CD4-positive, alpha-beta T cell treated with Interleukin-12 subunit alpha and Interleukin-12 subunit beta, for 1 hour (primary cell): Measurements from ENCODE around the gene KLF7.

Experiments
- DNase-seq: peaks from one replicate; pipeline ENCODE4 v3.0.0-alpha.2; 2020

KLF7 gene

GRCh38 chr2:207088839-207089238 lies 76.9 kb downstream of the KLF7 start:
- no peak for DNase-seq

GRCh38 chr2:207088276-207088675 lies 77.5 kb downstream of the KLF7 start:
- DNase-seq, result no peak

- DNase-seq, result no peak
These were observed 78.5 kb downstream of the KLF7 start for GRCh38 chr2:207087046-207087902.

GRCh38 chr2:207086136-207086535 lies 79.6 kb downstream of the KLF7 start:
- DNase-seq, result no peak

- no peak for DNase-seq
These were observed 80.6 kb downstream of the KLF7 start for GRCh38 chr2:207085110-207085509.

GRCh38 chr2:207083361-207084110 lies 82.2 kb downstream of the KLF7 start:
- DNase-seq, result no peak

- no peak for DNase-seq
These were observed 83.1 kb downstream of the KLF7 start for GRCh38 chr2:207082619-207083018.

GRCh38 chr2:207078186-207078798 lies 87.5 kb downstream of the KLF7 start:
- no peak for DNase-seq

GRCh38 chr2:207077266-207077665 lies 88.5 kb downstream of the KLF7 start:
- no peak for DNase-seq

- no peak for DNase-seq
These were observed 90.3 kb downstream of the KLF7 start for GRCh38 chr2:207075456-207075855.

- DNase-seq, result peak; percentile 14
These were observed 91.7 kb downstream of the KLF7 start for GRCh38 chr2:207073801-207074678.

GRCh38 chr2:207073412-207073800 lies 92.3 kb downstream of the KLF7 start:
- no peak for DNase-seq

GRCh38 chr2:207072571-207072970 lies 93.2 kb downstream of the KLF7 start:
- DNase-seq, result no peak

GRCh38 chr2:207071820-207072219 lies 93.9 kb downstream of the KLF7 start:
- no peak for DNase-seq

- no peak for DNase-seq
These were observed 98.3 kb downstream of the KLF7 start for GRCh38 chr2:207067473-207067872.

GRCh38 chr2:207066791-207067460 lies 98.8 kb downstream of the KLF7 start:
- no peak for DNase-seq

GRCh38 chr2:207066166-207066565 lies 99.6 kb downstream of the KLF7 start:
- DNase-seq, result no peak

GRCh38 chr2:207064128-207064690 lies 101.5 kb downstream of the KLF7 start:
- DNase-seq, result no peak

GRCh38 chr2:207061181-207061580 lies 104.6 kb downstream of the KLF7 start:
- no peak for DNase-seq

GRCh38 chr2:207055257-207055656 lies 110.5 kb downstream of the KLF7 start:
- no peak for DNase-seq

GRCh38 chr2:207054521-207054920 lies 111.2 kb downstream of the KLF7 start:
- no peak for DNase-seq
